Ovary (tissue), 9 donors: ENCODE results near the gene SPDEF. TPM values are rescaled to one million over a fixed set of nuclear protein-coding genes. Genes with fewer than 3 reads are reported as not detected.

Source experiments
- DNase-seq, 5 donors: peaks; one replicate each; pipeline ENCODE4 v3.0.0-alpha.2; 2019 to 2020
- H3K27ac ChIP-seq, 2 donors: fragments of 200-600 bp; one replicate each; pipeline versions ENCODE4 v1.5.1 to v1.8.0; 2019 to 2022
- H3K27me3 ChIP-seq: fragments of 200-600 bp; one replicate; pipeline ENCODE4 v1.8.0; 2022
- H3K36me3 ChIP-seq: fragments of 200-600 bp; sonication (generic); one replicate; pipeline ENCODE4 v1.5.1; 2019
- H3K4me1 ChIP-seq: one replicate; pipeline ENCODE4 v1.8.1; 2013; ENCODE audit warnings: mild to moderate bottlenecking, moderate library complexity; ENCODE audit not compliant: insufficient read depth
- H3K4me3 ChIP-seq: fragments of 200-600 bp; sonication (generic); one replicate; pipeline ENCODE4 v1.5.1; 2017
- H3K9me3 ChIP-seq, 2 donors: fragments of 200-600 bp in 1 of 2; sonication (generic) in 1 of 2; one replicate each; pipeline versions ENCODE4 v1.5.1 to v1.8.1; 2013 to 2019; ENCODE audit warnings: mild to moderate bottlenecking in 1 of 2, moderate library complexity in 1 of 2
- CTCF ChIP-seq, 3 donors: fragments of 450-650 bp in 2 of 3; fragments of 200-600 bp in 1 of 3; IDR thresholded peaks; one replicate each; pipeline versions ENCODE4 v1.5.1 to v1.8.0; 2016 to 2022; ENCODE audit warnings: antibody characterized with exemption in 3 of 3, mild to moderate bottlenecking in 1 of 3
- EP300 ChIP-seq: sonication (generic); formaldehyde crosslinking; IDR thresholded peaks from one replicate; pipeline ENCODE4 v1.6.1; 2017; ENCODE audit warnings: antibody characterized with exemption
- POLR2A ChIP-seq: fragments of 450-650 bp; IDR thresholded peaks from one replicate; pipeline ENCODE4 v1.6.1; 2017; ENCODE audit warnings: antibody characterized with exemption, mild to moderate bottlenecking, moderate library complexity
- WGBS, 3 donors: extraction: QIAGEN DNeasy Blood & Tissue Kit in 1 of 3; methylation state at CpG; one replicate each; pipeline versions ENCODE4 v1.1.5 to v1.1.7; 2013 to 2017; 5-methylcytosine and 5-hydroxymethylcytosine counted together
- intact Hi-C, 4 donors: fragments of 100-400 bp; cut with DNase I; formaldehyde crosslinking; loops; one replicate each; pipeline versions ENCODE4 v1.11.0 to v1.15.1; 2022 to 2023
- polyA plus RNA-seq, 2 donors: library from polyadenylated mRNA; stranded (reverse); fragments of 200-250 nt in 1 of 2; fragments of 350-450 nt in 1 of 2; fragmentation: Illumina TruSeq in 1 of 2; extraction: RNeasy Lipid Tissue Mini Kit (QIAGEN cat#74804) in 1 of 2; gene quantifications; one replicate each; pipeline ENCODE4 v1.2.3, GENCODE V29; 2013 to 2014
- total RNA-seq, 7 donors: library from RNA; depleted of rRNA in 2 of 7; stranded (reverse); fragments of >200 nt in 2 of 7; fragmentation: NEBNext Ultra II Directional in 3 of 7; extraction: Animal tissue kit (Norgen Biotek cat#: 25700) in 3 of 7; gene quantifications; one replicate each; pipeline versions ENCODE4 v1.1.0 to v1.2.4, GENCODE V29; 2016 to 2023
- donor health status: DM: no; HTN: no; CAD: no; lungs with moderate emphysema.
- donor health status: DM: no; HTN: no; CAD: no.
- donor health status: Bipolar disorder and iron deficiency.
- donor health status: DM: yes; HTN: yes; CAD: no.
- donor health status: DM: no; HTN: no; CAD: no.
- donor health status: DM: yes; HTN: yes; CAD: no.

The SPDEF gene
- total and polyA plus RNA-seq, 9 donors: 0.11 to 1.6 (median 0.56) TPM; not detected in 3

DNA sequence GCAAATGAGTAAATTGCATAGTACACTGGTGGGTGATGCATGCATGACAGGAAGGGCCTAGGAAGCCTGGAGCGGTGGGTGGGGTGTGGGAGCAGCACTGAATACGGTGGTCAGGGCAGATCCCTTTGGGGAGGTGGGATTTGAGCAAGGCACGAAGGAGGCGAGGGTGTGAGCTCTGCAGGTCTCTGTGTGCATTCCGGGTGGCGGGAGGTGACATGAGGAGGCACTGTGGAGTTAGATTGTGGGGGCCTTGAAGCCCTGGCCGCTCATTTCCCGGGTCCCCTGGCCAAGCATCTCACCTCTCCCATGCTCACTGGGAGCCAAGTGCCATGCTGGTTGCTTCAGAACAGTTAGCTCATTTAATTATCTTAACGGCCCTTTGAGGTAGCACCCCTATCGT, 6.2 kb upstream of the SPDEF start:
- Histone ChIP-seq H3K4me1 (no peaks in the 10 kb centered on the region), H3K36me3 (no peaks in the 10 kb centered on the region), H3K9me3 (no peaks in the 10 kb centered on the region), H3K27me3 (no peaks in the 10 kb centered on the region), H3K27ac (no peak overlapping the region), H3K4me3 (no peak overlapping the region)
- 80 to 85% (median 83%) methylated on average over 10 of the region's 10 CpGs for WGBS, 3 donors
- intact Hi-C loops: no loop called here
- DNase-seq: no peak
- TF ChIP-seq POLR2A: no peak
- TF ChIP-seq EP300: no peak
- TF ChIP-seq CTCF (IDR thresholded peaks at IDR 0.05): no peak

DNA sequence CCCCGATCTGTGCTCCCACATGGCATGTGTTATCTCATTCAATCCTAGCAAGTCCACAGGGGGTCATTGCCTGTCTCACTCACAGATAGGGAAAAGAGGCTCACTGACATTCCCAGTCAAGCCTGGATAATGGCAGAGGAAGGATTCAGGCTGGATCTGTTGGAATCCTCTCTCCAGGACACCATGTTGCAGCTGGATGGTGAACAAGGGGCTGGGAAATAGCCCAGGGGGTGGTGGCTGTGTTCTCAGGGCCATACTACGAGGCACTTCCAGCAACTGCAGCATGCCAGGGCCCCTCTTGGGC, 5.0 kb upstream of the SPDEF start:
- Histone ChIP-seq H3K4me3 (no peak overlapping the region), H3K4me1 (no peaks in the 10 kb centered on the region), H3K27me3 (no peaks in the 10 kb centered on the region), H3K9me3 (no peaks in the 10 kb centered on the region), H3K36me3 (no peaks in the 10 kb centered on the region), H3K27ac (no peak overlapping the region)
- intact Hi-C loops: no loop called here
- DNase-seq: no peak
- no peak for TF ChIP-seq CTCF (IDR thresholded peaks at IDR 0.05)
- no peak for TF ChIP-seq EP300
- no peak for TF ChIP-seq POLR2A
- 85 to 93% (median 91%) methylated on average over 2 of the region's 2 CpGs for WGBS, 3 donors

DNA sequence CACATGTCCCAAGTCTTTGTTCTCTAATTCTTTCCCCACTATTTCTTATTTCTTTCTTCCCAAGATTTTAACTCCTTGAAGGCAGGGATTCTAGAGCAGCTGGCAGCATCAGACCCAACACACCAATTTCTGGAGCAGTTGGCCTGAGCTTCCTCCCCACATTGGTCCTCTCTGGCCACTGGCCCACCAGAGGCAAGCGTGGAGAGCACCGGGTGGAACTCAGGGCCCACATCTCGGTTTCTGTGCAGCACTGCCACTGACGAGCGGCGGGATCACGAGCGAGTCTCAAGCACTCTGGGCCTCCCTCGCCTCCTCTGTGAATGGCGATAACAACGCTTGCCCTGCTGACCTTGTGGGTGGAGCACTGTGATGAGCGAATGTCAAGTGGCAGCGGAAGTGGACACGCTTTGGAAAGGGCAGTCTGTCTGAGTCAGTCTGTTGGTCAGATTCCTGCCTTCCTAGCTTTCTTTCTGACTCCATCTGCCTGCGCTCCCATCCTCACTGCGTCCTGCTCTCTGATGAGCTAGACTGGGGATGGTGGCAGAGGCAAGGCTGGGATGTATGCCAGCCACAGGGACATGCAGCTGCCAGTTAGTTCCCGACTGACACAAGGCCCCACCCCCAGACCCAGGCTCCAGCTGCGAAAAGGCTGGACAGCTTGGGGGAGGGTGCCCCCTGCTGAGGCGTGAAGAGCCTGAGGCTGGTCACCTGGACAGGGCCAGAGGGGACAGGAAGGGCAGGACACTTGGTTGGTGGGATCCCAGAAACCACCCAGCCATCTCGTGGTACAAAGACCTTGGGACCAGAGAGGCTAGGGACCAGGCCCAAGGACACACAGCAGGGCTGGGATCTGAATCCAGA, 4.5 kb upstream of the SPDEF start:
- Histone ChIP-seq H3K9me3 (no peaks in the 10 kb centered on the region), H3K27ac (no peak overlapping the region), H3K27me3 (no peaks in the 10 kb centered on the region), H3K36me3 (no peaks in the 10 kb centered on the region), H3K4me3 (no peak overlapping the region), H3K4me1 (no peaks in the 10 kb centered on the region)
- TF ChIP-seq EP300 (no peak), POLR2A (no peak), CTCF (IDR thresholded peaks at IDR 0.05) (no peak)
- 61 to 62% (median 61%) methylated on average over 20 of the region's 20 CpGs for WGBS, 3 donors
- no peak for DNase-seq
- intact Hi-C loops: no loop called here

GRCh38 chr6:34559651-34560365, 3.7 kb upstream of the SPDEF start:
- TF ChIP-seq CTCF (IDR thresholded peaks at IDR 0.05) (no peak), EP300 (no peak), POLR2A (no peak)
- Histone ChIP-seq H3K4me1 (no peaks in the 10 kb centered on the region), H3K27ac (no peak overlapping the region), H3K9me3 (no peaks in the 10 kb centered on the region), H3K4me3 (no peak overlapping the region), H3K36me3 (no peaks in the 10 kb centered on the region), H3K27me3 (no peaks in the 10 kb centered on the region)
- no peak for DNase-seq
- intact Hi-C loops: no loop called here
- WGBS, 3 donors: 72 to 75% (median 74%) methylated on average over 10 of the region's 10 CpGs
